Measurements from ENCODE around the gene GPATCH3.
"Not testable (repeated sequence)": the region's sequence is repeated elsewhere in the genome, so short reads cannot be mapped to it uniquely, and the experiment has no call there.

Gene GPATCH3

DNA sequence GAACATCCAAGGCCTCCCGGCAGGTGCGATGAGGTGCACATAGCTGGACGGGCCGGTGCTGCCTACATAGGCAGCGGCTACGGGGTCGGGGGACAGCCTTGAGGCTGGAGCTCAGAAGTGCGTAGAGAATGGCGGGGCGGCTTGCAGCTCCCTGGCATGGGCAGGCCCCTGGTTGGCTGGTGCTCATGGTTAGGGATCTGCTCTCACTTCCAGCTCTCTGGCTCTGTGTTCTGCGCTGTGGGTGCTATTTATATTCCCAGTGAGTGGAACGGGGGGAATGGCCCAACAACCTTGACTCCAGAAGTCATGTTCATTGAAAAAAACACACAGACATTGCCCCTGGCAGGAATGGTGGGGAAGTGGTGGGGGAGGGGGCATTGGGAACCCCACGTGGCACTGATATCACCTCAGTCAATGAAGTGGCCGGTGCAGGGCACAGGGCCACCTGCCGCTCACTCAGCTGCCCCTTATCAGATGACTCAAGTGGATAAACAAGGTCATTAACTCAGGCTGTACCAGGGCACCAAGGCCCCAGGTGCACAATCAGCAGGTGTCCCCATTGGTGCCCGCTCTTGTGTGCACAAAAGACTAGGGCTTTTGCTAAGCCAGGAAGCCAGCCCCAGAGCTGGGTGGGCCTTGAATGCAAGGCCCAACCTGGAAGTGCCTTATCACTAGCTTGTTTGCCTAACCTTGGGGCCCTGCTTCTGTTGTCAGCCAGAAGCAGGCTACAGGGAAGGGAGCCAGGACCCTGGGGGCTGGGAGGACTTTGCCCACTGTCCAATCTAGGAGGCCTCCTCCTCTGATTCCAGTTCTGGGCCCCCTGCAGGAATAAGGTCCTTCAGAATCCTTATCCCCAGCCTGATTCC is 13.7 kb upstream of the GPATCH3 start, which contains the start of gene NR0B2:
Gene NR0B2, minus strand, starts transcription at position 222 of the 866 bp plus-strand sequence. Its CDS starts 35 bp downstream, at position 187.
- H3K4me3 ChIP-seq (ENCODE audit: low read depth, low read length), result no peak within 1 kb of the TSS

DNA sequence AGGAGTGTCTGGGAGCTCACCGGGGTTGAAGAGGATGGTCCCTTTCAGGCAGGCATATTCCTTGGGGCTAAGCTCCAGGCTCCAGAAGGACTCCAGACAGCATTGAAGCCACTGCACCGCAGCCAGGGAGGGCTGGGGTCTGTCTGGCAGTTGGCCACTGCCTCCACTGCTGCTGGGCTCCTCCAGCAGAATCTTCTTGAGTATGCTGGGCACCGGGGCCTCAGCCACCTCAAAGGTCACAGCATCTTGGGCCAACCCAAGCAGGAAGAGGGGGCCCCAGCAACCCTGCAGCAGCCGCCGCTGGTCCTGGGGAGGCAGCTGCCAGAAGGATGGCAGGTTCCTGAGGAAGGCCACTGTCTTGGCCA is 13.1 kb upstream of the GPATCH3 start:
- no peak overlapping the region for H3K4me3 ChIP-seq (ENCODE audit: low read depth, low read length)

DNA sequence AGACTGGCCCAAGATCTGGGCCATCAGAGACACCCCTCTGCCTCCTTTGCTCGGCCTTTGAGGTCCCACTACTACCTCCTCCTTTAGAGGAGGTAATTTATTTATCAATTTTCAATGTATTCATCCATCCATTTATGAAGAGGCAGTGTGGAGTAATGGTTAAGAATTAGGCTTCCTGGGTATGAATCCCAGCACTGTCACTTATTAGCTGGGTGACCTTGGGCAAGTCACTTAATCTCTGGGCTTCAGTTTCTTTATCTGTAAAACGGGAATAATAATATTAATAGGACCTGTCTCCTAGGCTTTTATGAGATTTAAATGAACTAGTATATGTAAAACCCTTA is 11.9 kb upstream of the GPATCH3 start:
- no peak overlapping the region for H3K4me3 ChIP-seq (ENCODE audit: low read depth, low read length)

DNA sequence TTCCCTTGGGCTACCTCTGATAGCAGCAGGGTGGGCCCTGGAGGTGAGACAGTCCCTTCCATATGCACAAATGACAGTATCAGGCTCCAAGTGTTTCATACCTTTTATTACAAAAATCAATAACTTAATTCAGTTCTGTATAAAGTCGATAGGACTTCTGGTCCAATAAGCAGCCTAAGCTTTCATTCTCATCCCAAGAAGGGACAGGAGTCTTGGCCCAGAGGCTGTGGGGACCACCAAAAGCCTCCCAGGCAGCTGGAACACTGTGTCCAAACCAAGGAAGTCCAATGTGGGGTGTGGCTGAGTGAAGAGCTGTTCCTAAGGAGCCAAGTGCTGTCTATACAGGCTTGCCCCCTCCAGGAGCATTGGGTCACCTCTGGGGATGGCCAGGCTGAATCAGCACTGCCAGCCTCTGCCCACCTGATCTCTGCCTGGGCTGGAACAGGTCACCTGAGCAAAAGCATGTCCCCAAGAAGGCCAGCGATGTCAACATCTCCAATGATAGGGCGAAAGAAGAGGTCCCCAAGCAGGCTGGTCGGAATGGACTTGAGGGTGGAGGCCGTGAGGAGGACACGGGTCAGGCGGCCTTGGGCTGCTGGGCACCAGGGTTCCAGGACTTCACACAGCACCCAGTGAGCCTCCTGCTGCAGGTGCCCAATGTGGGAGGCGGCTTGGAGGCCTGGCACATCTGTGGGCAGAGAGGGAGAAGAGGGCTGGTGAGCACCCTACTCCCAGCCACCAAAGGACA is 11.3 kb upstream of the GPATCH3 start:
- H3K4me3 ChIP-seq (ENCODE audit: low read depth, low read length), result no peak overlapping the region

DNA sequence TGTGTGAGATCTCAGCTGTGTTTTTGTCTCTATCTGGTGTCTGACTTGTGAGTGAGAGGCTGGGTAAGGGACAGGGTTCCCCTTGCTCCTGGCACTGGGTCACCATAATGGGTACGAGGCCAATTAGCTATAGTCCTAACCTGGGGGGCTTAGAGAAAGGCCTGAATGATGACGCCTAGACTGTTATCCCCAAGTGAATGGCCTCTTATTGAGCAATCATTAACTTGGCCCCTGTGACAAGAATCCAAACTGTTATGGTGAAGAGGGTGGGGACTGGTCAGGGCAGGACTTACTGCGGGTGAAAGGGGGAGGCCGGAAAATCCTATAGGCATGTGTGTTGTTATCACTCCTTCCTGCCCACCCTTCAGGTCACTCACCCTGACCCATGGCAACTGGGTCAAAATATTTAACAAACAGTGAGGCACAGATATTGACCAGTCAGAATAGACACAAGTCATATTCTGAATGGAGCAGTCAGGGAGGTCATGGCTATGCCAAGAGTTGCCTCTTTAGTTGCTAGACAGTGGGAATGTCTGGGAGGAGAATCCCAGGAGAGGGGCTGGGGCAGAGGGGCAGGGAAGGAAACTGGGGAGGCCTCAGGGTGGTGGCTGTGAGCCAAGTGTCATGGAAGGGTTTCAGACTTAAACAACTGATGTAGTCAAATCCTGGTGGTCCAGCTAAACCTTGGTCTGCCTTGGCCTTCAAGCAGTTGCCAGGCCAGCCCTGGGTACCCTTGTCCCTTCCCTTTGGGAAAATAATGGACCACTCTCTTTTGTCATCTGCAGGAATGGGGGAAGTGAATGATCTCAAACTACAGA is 10.3 kb upstream of the GPATCH3 start:
- no peak overlapping the region for H3K4me3 ChIP-seq (ENCODE audit: low read depth, low read length)

DNA sequence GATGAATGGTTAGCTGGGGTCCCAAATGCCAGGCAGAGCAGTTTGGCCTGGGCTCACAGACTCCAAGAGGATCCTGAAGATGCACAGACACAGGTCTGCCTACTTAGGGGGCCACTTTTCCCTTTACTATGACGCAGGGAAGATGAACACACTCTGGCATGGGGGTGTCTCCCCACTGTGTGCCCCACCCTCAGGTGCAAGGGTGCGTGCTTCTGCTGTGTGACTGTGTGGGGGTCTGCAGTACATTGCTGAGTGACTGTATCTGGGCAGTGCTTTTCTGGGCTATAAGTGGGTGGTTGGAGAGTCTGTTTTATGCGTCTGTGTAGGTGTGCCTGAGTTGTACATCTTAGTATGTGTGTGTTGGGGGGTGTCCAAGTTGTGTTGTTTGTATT is 9.7 kb upstream of the GPATCH3 start:
- H3K4me3 ChIP-seq (ENCODE audit: low read depth, low read length), result no peak overlapping the region

DNA sequence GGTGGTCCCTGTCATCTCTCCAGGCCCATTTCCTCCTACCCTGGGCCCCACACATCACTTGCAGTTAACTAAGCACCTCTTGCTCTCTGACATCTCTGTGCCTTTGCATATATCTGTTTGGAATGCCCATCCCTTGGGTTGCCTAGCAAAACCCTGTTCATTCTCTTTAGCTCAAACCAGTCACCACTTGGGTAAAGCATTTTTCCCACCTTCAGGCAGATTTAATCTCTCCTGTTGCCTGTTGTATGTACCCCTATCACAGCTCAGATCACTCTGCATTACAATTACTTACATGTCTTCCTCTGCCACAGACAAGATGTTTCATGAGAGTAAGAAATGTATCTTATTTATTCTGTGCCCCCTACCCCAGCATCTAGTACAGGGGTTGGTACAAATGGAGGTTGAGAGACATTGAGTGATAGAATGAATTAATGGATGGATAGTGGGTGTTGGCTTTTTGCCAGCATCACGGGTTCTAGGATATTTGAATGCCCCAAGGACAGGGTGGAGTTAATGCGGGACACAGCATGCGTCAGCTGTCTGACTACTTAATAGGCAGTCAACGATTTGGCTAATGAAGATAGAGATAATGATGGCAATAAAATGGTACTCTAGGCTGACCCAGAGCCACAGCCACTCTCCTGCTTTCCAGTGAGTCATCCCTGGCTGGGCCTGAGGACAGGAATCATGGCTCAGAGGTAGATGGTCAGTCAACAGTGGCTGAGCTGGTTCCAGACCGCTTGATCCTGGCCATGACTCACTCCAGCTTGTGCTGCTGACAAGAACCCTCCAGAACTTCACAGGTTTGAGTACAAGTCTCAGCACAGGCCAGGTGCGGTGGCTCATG is 7.0 kb upstream of the GPATCH3 start:
- no peak overlapping the region for H3K4me3 ChIP-seq (ENCODE audit: low read depth, low read length)

DNA sequence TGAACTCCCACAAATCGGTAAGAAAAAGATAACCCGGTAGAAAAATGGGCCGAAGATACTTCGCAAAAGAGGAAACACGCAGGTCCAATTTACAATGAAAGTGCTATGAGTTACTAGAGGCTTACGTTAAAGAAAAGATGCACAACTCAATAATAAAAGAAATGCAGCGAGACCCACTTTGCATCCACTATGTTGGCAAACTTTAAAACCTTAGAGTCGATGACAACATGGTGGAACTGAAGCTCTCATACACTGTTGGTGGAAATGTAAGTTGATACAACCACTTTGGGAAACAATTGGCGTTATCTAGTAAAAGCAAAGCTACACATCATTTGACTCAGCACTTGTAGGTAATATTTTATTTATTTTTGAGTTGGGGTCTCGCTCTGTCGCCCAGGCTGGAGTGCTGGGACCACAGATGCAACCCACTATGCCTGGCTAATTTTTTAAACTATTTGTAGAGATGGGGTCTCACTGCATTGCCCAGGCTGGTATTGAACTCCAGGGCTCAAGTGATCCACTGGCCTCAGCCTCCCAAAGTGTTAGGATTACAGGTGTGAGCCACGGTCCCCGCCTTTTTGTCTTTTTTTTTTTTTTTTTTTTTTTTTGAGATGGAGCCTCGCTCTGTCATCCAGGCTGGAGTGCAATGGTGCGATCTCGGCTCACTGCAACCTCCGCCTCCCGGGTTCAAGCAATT is 696 bp upstream of the GPATCH3 start:
- peak overlapping the region; percentile 95 for H3K4me3 ChIP-seq (ENCODE audit: low read depth, low read length)

DNA sequence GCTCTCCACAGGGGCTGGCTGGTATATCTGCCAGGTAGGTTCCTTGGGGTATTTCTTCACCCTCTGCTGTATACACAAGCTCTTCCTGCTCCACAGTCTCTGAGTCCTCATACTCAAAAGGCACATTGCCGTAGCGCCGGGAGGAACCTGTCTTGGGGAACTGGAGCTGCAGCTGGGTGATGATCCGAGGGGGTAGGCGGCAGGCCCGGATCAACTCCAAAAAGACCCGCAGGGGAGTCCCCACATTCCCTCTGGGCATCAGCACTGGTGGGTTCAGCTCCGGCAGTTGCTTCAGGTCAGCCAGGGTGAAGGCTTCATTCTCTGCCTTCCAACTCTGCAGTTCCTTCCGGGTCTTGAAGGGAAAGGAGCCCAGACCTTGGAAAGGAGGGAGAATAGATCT is 2.9 kb downstream of the GPATCH3 start:
- H3K4me3 ChIP-seq (ENCODE audit: low read depth, low read length), result no peak overlapping the region

DNA sequence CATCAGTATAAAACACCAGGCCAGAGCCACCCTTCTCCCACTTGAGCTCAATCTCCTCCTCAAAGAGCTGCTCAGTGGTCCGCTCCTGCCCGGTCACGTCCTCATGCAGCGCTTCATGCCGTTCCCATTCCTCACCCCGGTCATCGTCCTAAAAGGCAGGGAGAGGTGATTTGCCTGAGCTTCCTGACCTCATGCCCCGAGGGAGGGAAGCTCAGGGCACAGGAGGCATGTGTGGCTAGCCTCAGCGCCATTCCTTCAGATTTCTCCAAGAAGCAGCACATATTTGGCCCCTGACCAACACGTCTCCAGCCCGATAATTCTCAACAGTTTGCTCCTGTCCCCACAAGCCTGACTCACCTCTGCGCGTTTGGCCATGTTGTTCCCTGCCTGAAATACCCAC is 6.0 kb downstream of the GPATCH3 start:
- H3K4me3 ChIP-seq (ENCODE audit: low read depth, low read length), result no peak overlapping the region

DNA sequence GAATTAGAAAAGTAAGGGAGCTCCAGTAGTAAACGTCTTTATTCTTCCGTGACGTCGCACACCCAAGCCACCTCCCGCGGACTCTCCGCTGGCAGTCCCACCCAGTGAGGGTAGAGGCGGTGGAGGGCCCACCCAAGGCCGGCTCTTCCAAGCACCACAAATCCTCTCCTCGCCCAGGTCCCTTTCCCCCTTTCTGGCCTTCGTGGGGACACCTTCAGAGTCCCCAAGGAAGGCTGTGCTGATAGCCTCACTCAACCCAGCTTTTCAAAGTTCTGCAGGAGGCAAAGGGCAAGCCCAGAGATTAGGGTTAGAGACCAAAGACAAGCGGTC is 9.8 kb downstream of the GPATCH3 start:
- peak overlapping the region; percentile 75 for H3K4me3 ChIP-seq (ENCODE audit: low read depth, low read length)

DNA sequence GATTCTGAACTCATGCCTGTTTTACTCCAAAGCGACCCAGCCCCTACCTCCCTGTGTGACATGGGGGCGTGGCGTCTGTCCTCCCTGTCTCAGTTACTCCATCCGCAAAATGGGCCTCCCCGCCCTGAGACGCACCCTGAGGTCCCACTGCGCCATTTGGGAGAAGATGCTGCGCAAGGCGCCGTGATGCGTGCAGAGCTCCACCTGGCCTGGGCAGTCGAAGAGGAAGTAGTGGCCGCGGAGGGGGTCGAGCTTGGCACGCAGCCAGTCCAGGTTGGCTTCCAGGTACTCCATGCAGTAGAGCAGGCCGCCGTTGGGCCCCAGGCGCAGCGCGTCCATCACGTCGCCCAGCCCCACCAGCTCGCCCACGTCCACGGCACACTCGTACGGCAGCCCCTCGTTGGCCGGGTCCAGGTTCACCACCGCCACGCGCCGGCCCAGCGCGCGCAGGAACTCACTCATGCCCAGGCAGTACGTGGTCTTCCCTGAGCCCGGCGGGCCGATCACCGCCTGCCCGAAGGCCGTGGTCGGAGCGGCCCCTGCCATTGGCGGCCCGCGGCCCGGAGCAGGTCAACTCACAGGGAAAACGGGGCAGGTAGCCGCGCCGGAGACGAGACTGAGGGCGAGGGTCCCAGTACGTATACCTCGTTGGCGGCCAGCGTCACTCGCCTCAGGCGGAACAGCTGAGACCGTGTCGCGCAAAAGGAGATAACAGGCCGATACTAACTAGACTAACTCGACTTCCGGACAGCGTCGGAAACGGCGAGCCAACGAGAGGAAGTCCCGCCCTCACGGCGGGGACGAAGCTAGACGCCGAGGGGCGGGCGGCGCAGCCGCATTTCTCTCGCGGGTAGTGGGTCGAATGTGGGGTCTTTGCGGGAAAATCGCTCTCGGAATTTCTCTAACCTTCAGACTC is 10.5 kb downstream of the GPATCH3 start, which contains the start of gene GPN2:
Gene GPN2, minus strand, starts transcription at position 733 of the 916 bp plus-strand sequence. Its CDS starts 187 bp downstream, at position 546.
- H3K4me3 ChIP-seq (ENCODE audit: low read depth, low read length), result peak within 1 kb of the TSS; percentile 75

DNA sequence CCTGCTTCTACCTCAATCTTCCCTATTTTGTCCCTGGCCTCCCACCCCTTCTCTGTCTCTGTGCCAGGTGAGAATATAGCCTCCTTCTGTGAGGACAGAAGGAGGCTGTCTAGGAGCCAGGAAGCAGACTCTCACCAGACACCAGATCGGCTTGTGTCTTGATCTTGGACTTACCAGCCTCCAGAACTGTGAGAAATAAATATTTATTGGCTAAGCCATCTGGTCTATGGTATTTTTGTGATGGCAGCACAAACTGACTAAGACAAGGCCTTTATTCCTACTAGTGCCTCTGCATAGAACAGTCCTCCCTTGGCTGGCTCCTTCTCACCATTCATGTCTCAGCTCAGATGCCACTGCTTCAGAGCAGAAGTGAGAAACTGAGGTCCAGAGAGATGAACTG is 12.0 kb downstream of the GPATCH3 start:
- no peak overlapping the region for H3K4me3 ChIP-seq (ENCODE audit: low read depth, low read length)

DNA sequence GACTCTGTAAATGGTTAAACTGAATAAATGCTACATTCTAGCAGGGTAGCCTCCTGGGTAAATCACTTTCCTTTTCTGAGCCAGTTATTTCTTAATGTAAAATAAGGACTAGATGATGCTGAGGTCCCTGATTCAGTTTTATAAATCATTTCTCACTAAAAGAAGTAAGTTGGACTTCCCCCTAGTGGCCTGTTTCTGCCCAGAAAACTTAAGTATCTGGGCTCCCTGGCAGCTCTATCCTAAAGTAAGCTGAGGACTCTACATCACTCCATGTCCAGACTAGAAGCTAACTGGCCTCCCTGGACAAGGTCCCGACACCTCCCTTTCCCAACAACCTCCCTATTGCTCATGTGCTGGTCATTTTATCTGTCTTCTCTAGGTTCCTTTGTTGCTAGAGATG is 13.1 kb downstream of the GPATCH3 start:
- H3K4me3 ChIP-seq (ENCODE audit: low read depth, low read length), result no peak overlapping the region

DNA sequence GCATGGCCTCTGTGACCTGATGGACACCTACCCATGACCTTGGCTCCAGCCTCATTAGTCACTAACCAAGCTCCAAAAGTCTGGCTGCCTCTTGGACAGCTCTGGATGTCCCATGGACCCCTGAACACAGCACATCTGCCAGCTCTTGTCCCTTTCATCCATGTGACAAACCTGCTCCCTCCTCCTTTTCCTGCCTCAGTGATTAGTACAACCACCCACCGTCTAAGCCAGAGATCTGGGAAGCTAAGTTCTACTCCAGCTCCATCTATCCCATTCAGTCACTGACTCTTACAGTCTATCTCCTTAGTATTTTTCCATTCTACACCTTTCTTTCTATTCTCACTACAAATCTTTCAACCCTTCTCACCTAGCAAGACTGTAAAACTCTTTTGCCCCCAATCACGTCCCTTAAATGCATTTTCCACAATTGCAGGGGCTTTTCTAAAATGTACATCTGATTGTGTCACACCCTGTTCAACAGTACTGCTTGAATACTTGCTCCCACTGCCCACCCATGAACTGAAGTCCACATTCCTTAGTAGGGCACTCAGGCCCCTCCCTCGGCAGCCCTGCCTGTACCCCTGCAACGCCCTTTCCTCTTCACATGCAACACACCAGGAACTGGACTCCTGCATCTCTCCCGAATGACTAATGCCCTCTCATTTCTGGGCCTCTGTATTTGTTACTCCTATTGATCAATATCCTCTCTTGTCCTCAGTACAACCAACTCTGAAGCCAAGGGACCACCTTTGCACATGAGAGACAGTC is 17.4 kb downstream of the GPATCH3 start:
- H3K4me3 ChIP-seq (ENCODE audit: low read depth, low read length), result no peak overlapping the region

DNA sequence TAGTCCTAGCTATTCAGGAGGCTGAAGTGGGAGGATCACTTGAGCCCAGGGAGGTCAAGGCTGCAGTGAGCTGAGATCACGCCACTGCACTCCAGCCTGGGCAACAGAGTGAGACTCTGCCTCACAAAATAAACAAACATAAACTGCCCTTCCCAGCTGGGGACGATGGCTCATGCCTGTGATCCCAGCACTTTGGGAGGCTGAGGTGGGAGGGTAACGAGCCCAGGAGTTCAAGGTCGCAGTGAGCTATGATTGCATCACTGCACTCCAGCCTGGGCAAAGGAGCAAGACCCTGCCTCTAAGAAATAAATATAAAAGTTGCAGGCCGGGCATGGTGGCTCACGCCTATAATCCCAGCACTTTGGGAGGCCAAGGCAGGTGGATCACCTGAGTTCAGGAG is 18.7 kb downstream of the GPATCH3 start:
- not testable (repeated sequence) for H3K4me3 ChIP-seq (ENCODE audit: low read depth, low read length)

DNA sequence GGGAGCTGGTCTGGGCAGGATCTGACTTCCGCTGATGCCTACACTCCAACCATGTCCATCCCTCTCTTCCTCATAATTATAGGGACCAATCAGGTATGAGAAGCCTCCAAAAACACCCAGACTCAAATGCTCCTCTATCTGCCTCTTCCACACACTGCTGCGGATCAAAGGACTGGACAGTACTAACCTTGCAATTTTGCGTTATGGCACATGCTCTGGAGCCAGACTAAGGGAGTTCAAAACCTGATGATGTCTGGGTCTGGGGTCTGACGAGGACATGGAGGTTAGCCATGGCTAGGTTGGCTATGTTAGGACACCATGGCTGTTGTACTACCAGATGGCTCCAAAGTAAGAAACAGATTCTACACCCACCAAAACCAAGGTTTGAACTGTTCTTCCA is 20.5 kb downstream of the GPATCH3 start:
- no peak overlapping the region for H3K4me3 ChIP-seq (ENCODE audit: low read depth, low read length)

DNA sequence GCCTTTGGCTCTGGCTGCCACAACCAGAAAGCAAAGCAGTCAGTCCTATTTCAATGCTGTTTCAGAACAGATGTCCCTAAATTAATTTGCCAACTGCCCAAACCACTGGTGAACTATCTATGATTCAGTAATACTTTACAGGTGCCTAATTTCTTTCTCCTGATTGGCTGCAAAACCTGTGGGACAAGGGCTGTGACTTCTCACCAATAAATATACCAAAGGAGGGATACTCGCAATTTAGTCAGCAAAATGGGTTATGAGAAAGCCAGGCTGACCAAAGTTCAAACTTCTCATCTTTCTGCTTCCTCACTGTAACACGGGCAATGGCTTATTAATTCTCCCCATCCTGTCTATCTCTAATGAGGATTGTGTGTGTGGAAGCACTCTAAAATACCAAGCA is 22.9 kb downstream of the GPATCH3 start:
- H3K4me3 ChIP-seq (ENCODE audit: low read depth, low read length), result no peak overlapping the region

Measured in iPS-11a (cell line).